Panc1 (cell line): ENCODE results near the gene DNER. TPM values are rescaled to one million over a fixed set of nuclear protein-coding genes. Genes with fewer than 3 reads are reported as not detected.

ENCODE experiments used
- ATAC-seq: fragments of 200-7000 bp; cut with Tn5 transposase; 2 replicates; pipeline ENCODE4 v1.9.1; 2020; ENCODE audit warnings: mild to moderate bottlenecking, moderate library complexity
- BruUV-seq: library from RNA; stranded (reverse); fragments of 400-500 nt; replicated peaks from 2 replicates; lab custom pipeline; 2021; lab: Mats Ljungman, UMichigan
- CTCF ChIA-PET: fragments of 300-600 bp; sonication (Branson Sonifier 250); formaldehyde crosslinking; loops from one replicate; lab custom pipeline; 2022; ENCODE audit warnings: antibody characterized with exemption; lab: Charles Lee
- POLR2A ChIA-PET: fragments of 300-600 bp; sonication (Branson Sonifier 250); formaldehyde crosslinking; loops from one replicate; lab custom pipeline; 2022; ENCODE audit warnings: antibody characterized with exemption; lab: Charles Lee
- DNase-seq: peaks from one replicate; pipeline ENCODE4 v3.0.0-alpha.2; 2010; ENCODE audit warnings: low read depth, low spot score
- H3K27ac ChIP-seq: 2 replicates; pipeline ENCODE4 v1.5.1; 2011; ENCODE audit warnings: mild to moderate bottlenecking, low read length, inconsistent platforms
- H3K27me3 ChIP-seq: fragments of 200-500 bp; sonication (Bioruptor generic); 2 replicates; pipeline ENCODE4 v1.6.0; 2014; ENCODE audit warnings: low read length, inconsistent platforms; ENCODE audit not compliant: control insufficient read depth, insufficient read depth
- H3K36me3 ChIP-seq: fragments of 200-500 bp; sonication (Bioruptor generic); 2 replicates; pipeline ENCODE4 v1.5.1; 2014; ENCODE audit warnings: inconsistent platforms, mild to moderate bottlenecking, low read length, moderate library complexity; ENCODE audit not compliant: control insufficient read depth, insufficient read depth
- H3K4me1 ChIP-seq: 2 replicates; pipeline ENCODE4 v1.5.1; 2011; ENCODE audit warnings: inconsistent platforms, mild to moderate bottlenecking, low read length, moderate library complexity; ENCODE audit not compliant: control insufficient read depth, insufficient read depth
- H3K4me3 ChIP-seq, 2 experiments: 2 replicates each; pipeline ENCODE4 v1.5.1; 2011 to 2012; ENCODE audit warnings: low read depth in 2 of 2, low read length in 2 of 2, mild to moderate bottlenecking in 2 of 2, inconsistent platforms in 1 of 2, moderate library complexity in 1 of 2
- H3K9me3 ChIP-seq: fragments of 200-500 bp; sonication (Bioruptor generic); 2 replicates; pipeline ENCODE4 v1.5.1; 2014; ENCODE audit warnings: low read depth, mild to moderate bottlenecking, inconsistent platforms, low read length, moderate library complexity; ENCODE audit not compliant: control insufficient read depth, insufficient read depth
- POLR2AphosphoS5 ChIP-seq: IDR thresholded peaks from 2 replicates; pipeline ENCODE4 v1.6.1; 2012; ENCODE audit warnings: mild to moderate bottlenecking, low read depth, low read length, moderate library complexity
- SIN3A ChIP-seq: IDR thresholded peaks from 2 replicates; pipeline ENCODE4 v1.6.1; 2012; ENCODE audit warnings: low read depth, mild to moderate bottlenecking, low read length, moderate library complexity, borderline replicate concordance; ENCODE audit not compliant: insufficient read depth
- TCF7L2 ChIP-seq: IDR thresholded peaks from 2 replicates; pipeline ENCODE4 v1.6.1; 2011; ENCODE audit warnings: mild to moderate bottlenecking, low read depth, low read length, inconsistent platforms
- in situ Hi-C: cut with HindIII; loops from 2 replicates; pipeline ENCODE4 v1.10.0; 2016; ENCODE audit warnings: low sequenced_read_pairs, low pct_unique_long_range_greater_than_20kb
- intact Hi-C: fragments of 100-400 bp; cut with micrococcal nuclease; formaldehyde crosslinking; loops from one replicate; pipeline ENCODE4 v1.10.0; 2022; ENCODE audit not compliant: unreplicated experiment
- total RNA-seq: library from RNA; stranded (reverse); gene quantifications from one replicate; pipeline ENCODE4 v1.2.1, GENCODE V29; 2021; ENCODE audit not compliant: unreplicated experiment
- TF ChIP-seq, protein P1 (sequence below): fragments of 450-650 bp; IDR thresholded peaks from 2 replicates; pipeline ENCODE4 v1.5.1; 2017; ENCODE audit warnings: mild to moderate bottlenecking
- TF ChIP-seq, protein P2 (sequence below), 2 experiments: IDR thresholded peaks; 2 replicates each; pipeline ENCODE4 v1.6.1; 2011 to 2012; ENCODE audit warnings: low read depth in 2 of 2, control low read depth in 1 of 2, low read length in 1 of 2, mild to moderate bottlenecking in 1 of 2, moderate library complexity in 1 of 2; ENCODE audit not compliant: insufficient read depth in 1 of 2

The DNER gene
- total RNA-seq, 1 experiment from 2014 or later: 0.31 TPM

DNA sequence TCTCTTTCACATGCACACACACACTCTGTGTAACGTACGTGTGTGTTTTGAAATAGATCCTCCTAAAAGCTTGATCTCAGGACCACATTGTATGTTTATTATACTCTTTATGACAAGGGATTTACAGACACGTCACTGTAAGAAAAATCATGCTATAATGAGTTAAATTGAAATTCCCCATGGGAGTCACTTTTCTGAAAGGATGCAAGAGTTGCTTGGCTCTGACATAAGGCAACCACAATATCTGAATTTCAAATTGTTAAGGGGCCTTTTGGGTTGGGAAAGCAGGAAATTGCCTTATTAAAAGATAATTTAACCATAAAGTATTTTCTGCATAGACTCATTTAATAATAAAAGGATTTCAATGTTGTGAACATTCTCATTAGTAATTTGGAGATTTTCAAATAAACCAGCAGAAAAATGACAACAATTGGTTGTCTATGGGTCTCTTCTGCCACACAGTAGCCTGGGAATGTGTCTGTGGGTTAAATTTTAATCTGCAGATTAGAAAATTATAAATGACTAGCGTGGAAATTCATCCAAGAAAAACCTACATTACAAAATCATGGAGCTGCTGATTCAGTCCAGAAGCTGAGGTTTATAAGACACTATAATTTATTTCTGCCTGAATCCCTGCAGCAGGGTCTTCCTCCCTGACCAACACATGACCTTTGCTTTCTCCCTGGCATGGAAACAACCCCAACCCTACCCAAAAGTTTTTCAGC is 367.4 kb downstream of the DNER start:
- in situ Hi-C loops: no loop called here

DNA sequence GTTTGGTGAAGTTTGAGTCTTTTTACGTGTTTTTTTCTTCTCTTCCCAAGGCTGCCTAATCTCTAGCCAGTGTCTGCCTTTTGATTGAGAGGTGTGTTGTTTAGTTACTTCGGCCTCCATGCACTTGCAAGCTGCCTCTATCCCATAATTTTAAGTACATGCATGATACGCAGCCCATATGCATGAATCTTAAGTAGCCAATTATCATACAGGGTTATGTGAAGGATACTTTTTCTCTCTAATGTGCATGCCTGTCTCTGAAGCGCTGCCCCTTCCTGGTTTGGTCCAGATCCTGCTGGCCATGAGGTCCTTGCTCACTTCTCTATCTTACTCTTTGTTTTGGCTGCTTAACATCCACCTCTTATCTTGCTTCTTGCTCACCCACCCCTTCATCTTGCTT is 369.4 kb downstream of the DNER start:
- Histone ChIP-seq H3K9me3 (no peaks in the 10 kb centered on the region), H3K4me3 (no peak overlapping the region), H3K36me3 (no peaks in the 10 kb centered on the region), H3K27ac (no peak overlapping the region), H3K27me3 (no peaks in the 10 kb centered on the region), H3K4me1 (no peaks in the 10 kb centered on the region)
- ChIA-PET CTCF (no interaction called here), POLR2A (no interaction called here)
- in situ Hi-C loops: no loop called here
- no peak for ATAC-seq
- no peak for DNase-seq
- BruUV-seq: no TSS peak
- intact Hi-C loops: no loop called here
- TF ChIP-seq, protein P1, sequence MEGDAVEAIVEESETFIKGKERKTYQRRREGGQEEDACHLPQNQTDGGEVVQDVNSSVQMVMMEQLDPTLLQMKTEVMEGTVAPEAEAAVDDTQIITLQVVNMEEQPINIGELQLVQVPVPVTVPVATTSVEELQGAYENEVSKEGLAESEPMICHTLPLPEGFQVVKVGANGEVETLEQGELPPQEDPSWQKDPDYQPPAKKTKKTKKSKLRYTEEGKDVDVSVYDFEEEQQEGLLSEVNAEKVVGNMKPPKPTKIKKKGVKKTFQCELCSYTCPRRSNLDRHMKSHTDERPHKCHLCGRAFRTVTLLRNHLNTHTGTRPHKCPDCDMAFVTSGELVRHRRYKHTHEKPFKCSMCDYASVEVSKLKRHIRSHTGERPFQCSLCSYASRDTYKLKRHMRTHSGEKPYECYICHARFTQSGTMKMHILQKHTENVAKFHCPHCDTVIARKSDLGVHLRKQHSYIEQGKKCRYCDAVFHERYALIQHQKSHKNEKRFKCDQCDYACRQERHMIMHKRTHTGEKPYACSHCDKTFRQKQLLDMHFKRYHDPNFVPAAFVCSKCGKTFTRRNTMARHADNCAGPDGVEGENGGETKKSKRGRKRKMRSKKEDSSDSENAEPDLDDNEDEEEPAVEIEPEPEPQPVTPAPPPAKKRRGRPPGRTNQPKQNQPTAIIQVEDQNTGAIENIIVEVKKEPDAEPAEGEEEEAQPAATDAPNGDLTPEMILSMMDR: no peak
- no peak for TF ChIP-seq SIN3A
- no peak for TF ChIP-seq TCF7L2
- no peak for TF ChIP-seq POLR2AphosphoS5
- TF ChIP-seq, protein P2, sequence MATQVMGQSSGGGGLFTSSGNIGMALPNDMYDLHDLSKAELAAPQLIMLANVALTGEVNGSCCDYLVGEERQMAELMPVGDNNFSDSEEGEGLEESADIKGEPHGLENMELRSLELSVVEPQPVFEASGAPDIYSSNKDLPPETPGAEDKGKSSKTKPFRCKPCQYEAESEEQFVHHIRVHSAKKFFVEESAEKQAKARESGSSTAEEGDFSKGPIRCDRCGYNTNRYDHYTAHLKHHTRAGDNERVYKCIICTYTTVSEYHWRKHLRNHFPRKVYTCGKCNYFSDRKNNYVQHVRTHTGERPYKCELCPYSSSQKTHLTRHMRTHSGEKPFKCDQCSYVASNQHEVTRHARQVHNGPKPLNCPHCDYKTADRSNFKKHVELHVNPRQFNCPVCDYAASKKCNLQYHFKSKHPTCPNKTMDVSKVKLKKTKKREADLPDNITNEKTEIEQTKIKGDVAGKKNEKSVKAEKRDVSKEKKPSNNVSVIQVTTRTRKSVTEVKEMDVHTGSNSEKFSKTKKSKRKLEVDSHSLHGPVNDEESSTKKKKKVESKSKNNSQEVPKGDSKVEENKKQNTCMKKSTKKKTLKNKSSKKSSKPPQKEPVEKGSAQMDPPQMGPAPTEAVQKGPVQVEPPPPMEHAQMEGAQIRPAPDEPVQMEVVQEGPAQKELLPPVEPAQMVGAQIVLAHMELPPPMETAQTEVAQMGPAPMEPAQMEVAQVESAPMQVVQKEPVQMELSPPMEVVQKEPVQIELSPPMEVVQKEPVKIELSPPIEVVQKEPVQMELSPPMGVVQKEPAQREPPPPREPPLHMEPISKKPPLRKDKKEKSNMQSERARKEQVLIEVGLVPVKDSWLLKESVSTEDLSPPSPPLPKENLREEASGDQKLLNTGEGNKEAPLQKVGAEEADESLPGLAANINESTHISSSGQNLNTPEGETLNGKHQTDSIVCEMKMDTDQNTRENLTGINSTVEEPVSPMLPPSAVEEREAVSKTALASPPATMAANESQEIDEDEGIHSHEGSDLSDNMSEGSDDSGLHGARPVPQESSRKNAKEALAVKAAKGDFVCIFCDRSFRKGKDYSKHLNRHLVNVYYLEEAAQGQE (IDR thresholded peaks at IDR 0.05; ENCODE audit: insufficient read depth in 1 of 2, low read depth in 2 of 2, low read length in 1 of 2): no peak

More for the DNA sequence above, 367.4 kb downstream of the DNER start:
- no peaks in the 10 kb centered on the region for H3K4me1 ChIP-seq
- DNase-seq (no peak), ATAC-seq (no peak)
- no peak overlapping the region for H3K27ac ChIP-seq
- ChIA-PET CTCF (no interaction called here), POLR2A (no interaction called here)
- TF ChIP-seq TCF7L2 (no peak), SIN3A (no peak)
- TF ChIP-seq, protein P2 (IDR thresholded peaks at IDR 0.05; ENCODE audit: insufficient read depth in 1 of 2, low read depth in 2 of 2, low read length in 1 of 2): no peak
- H3K4me3 ChIP-seq: no peak overlapping the region
- no TSS peak for BruUV-seq
- H3K9me3 ChIP-seq: no peaks in the 10 kb centered on the region
- H3K27me3 ChIP-seq: no peaks in the 10 kb centered on the region
- intact Hi-C loops: no loop called here
- H3K36me3 ChIP-seq: no peaks in the 10 kb centered on the region
